IMR-90 (cell line): ENCODE results near the gene CAPN2. TPM values are rescaled to one million over a fixed set of nuclear protein-coding genes. Genes with fewer than 3 reads are reported as not detected.

Experiments
- ATAC-seq: fragments of 200-7000 bp; cut with Tn5 transposase; 2 replicates; pipeline ENCODE4 v1.9.1; 2020; ENCODE audit warnings: low read depth, mild to moderate bottlenecking, moderate library complexity
- BruUV-seq: library from RNA; stranded (reverse); fragments of 400-500 nt; replicated peaks from 2 replicates; lab custom pipeline; 2021; lab: Mats Ljungman, UMichigan
- CTCF ChIA-PET: fragments of 300-600 bp; formaldehyde crosslinking; extraction: SDS; loops from one replicate; lab custom pipeline; 2021; ENCODE audit warnings: antibody characterized with exemption; lab: Yijun Ruan, JAX
- POLR2A ChIA-PET: fragments of 300-600 bp; sonication (Branson Sonifier 250); formaldehyde crosslinking; loops from one replicate; lab custom pipeline; 2022; ENCODE audit warnings: antibody characterized with exemption; ENCODE audit not compliant: unreplicated experiment; lab: Charles Lee
- DNase-seq: peaks from one replicate; pipeline ENCODE4 v3.0.0; 2013
- H2AFZ ChIP-seq: replicated peaks from 2 replicates; pipeline ENCODE3; 2013; ENCODE audit warnings: low read length, mild to moderate bottlenecking; ENCODE audit not compliant: poor library complexity
- H2AK5ac ChIP-seq: 2 replicates; pipeline ENCODE4 v1.6.1; 2013; ENCODE audit warnings: low read depth, low read length, inconsistent platforms
- H2AK9ac ChIP-seq: replicated peaks from 2 replicates; pipeline ENCODE3; 2013; ENCODE audit warnings: mild to moderate bottlenecking, low read depth, low read length, moderate library complexity; ENCODE audit not compliant: poor library complexity
- H2BK120ac ChIP-seq: 2 replicates; pipeline ENCODE4 v1.6.1; 2013; ENCODE audit warnings: low read depth, low read length, inconsistent platforms
- H2BK15ac ChIP-seq: 3 replicates; pipeline ENCODE4 v1.6.1; 2013; ENCODE audit warnings: low read depth, low read length, inconsistent platforms
- H2BK20ac ChIP-seq: 2 replicates; pipeline ENCODE4 v1.6.1; 2013; ENCODE audit warnings: low read depth, mild to moderate bottlenecking, inconsistent platforms, low read length, moderate library complexity
- H2BK5ac ChIP-seq: 2 replicates; pipeline ENCODE4 v1.6.1; 2013; ENCODE audit warnings: mild to moderate bottlenecking, low read depth, low read length, inconsistent platforms; ENCODE audit not compliant: poor library complexity, severe bottlenecking
- H3K14ac ChIP-seq: replicated peaks from 2 replicates; pipeline ENCODE4 v1.6.1; 2013; ENCODE audit warnings: low read depth, low read length, inconsistent platforms
- H3K18ac ChIP-seq: 2 replicates; pipeline ENCODE4 v1.6.1; 2013; ENCODE audit warnings: low read depth, low read length, control low read depth
- H3K23ac ChIP-seq: 2 replicates; pipeline ENCODE4 v1.6.1; 2013; ENCODE audit warnings: low read depth, low read length, inconsistent platforms
- H3K27ac ChIP-seq: 2 replicates; pipeline ENCODE4 v1.5.1; 2013; ENCODE audit warnings: mild to moderate bottlenecking, control low read depth, low read length; ENCODE audit not compliant: insufficient read depth
- H3K27me3 ChIP-seq: 2 replicates; pipeline ENCODE4 v1.6.1; 2013; ENCODE audit warnings: low read length; ENCODE audit not compliant: control insufficient read depth, insufficient read depth
- H3K36me3 ChIP-seq: 2 replicates; pipeline ENCODE4 v1.6.1; 2013; ENCODE audit warnings: low read length, mixed read lengths; ENCODE audit not compliant: control insufficient read depth, insufficient read depth
- H3K4ac ChIP-seq: 2 replicates; pipeline ENCODE4 v1.6.1; 2013; ENCODE audit warnings: low read depth, low read length, inconsistent platforms
- H3K4me1 ChIP-seq: 2 replicates; pipeline ENCODE4 v1.6.1; 2013; ENCODE audit warnings: low read length, mixed read lengths; ENCODE audit not compliant: control insufficient read depth, insufficient read depth
- H3K4me2 ChIP-seq: 2 replicates; pipeline ENCODE4 v1.6.1; 2013; ENCODE audit warnings: low read depth, mild to moderate bottlenecking, control low read depth, low read length, moderate library complexity
- H3K4me3 ChIP-seq: 2 replicates; pipeline ENCODE4 v1.5.1; 2013; ENCODE audit warnings: low read depth, mild to moderate bottlenecking, control low read depth, low read length, moderate library complexity; ENCODE audit not compliant: insufficient read depth
- H3K56ac ChIP-seq: 2 replicates; pipeline ENCODE4 v1.6.1; 2013; ENCODE audit warnings: low read length, inconsistent platforms; ENCODE audit not compliant: insufficient read depth; ENCODE audit errors: extremely low read depth
- H3K79me1 ChIP-seq, 2 experiments: 2 replicates each; pipeline ENCODE4 v1.6.1; 2013; ENCODE audit warnings: low read length in 2 of 2, inconsistent platforms in 1 of 2, low read depth in 1 of 2
- H3K9ac ChIP-seq: 2 replicates; pipeline ENCODE4 v1.6.1; 2013; ENCODE audit warnings: low read depth, low read length, control low read depth
- H3K9me1 ChIP-seq: 2 replicates; pipeline ENCODE4 v1.6.1; 2013; ENCODE audit warnings: low read length, inconsistent platforms; ENCODE audit not compliant: insufficient read depth
- H3K9me3 ChIP-seq: 2 replicates; pipeline ENCODE4 v1.6.1; 2013; ENCODE audit warnings: low read length; ENCODE audit not compliant: control insufficient read depth, insufficient read depth
- H4K20me1 ChIP-seq: 2 replicates; pipeline ENCODE4 v1.6.1; 2013; ENCODE audit warnings: low read length, inconsistent platforms; ENCODE audit not compliant: insufficient read depth
- H4K5ac ChIP-seq: 2 replicates; pipeline ENCODE4 v1.6.1; 2013; ENCODE audit warnings: mild to moderate bottlenecking, low read depth, low read length, control low read depth
- H4K8ac ChIP-seq, 2 experiments: 2 replicates each; pipeline ENCODE4 v1.6.1; 2013; ENCODE audit warnings: low read depth in 2 of 2, low read length in 2 of 2, control low read depth in 1 of 2, inconsistent platforms in 1 of 2
- H4K91ac ChIP-seq: 2 replicates; pipeline ENCODE4 v1.6.1; 2013; ENCODE audit warnings: low read depth, low read length, inconsistent platforms; ENCODE audit not compliant: insufficient read depth
- BHLHE40 ChIP-seq: fragments of 150-350 bp; IDR thresholded peaks from 2 replicates; pipeline ENCODE4 v1.6.1; 2016; ENCODE audit warnings: mild to moderate bottlenecking, low read depth, low read length
- CEBPB ChIP-seq: IDR thresholded peaks from 2 replicates; pipeline ENCODE4 v1.6.1; 2012; ENCODE audit warnings: low read depth, low read length, improper control_type of control experiment
- CHD1 ChIP-seq: IDR thresholded peaks from 2 replicates; pipeline ENCODE4 v1.6.1; 2012; ENCODE audit warnings: low read depth, low read length, improper control_type of control experiment
- ELK1 ChIP-seq: fragments of 150-350 bp; IDR thresholded peaks from 2 replicates; pipeline ENCODE4 v1.6.1; 2016; ENCODE audit warnings: low read depth, mild to moderate bottlenecking, low read length, moderate library complexity, borderline replicate concordance
- FOS ChIP-seq: fragments of 150-350 bp; IDR thresholded peaks from 2 replicates; pipeline ENCODE4 v1.6.1; 2016; ENCODE audit warnings: low read depth, low read length
- MAZ ChIP-seq: IDR thresholded peaks from 2 replicates; pipeline ENCODE4 v1.6.1; 2012; ENCODE audit warnings: low read depth, mild to moderate bottlenecking, low read length, improper control_type of control experiment, moderate library complexity, borderline replicate concordance
- NFE2L2 ChIP-seq: fragments of 150-350 bp; IDR thresholded peaks from 2 replicates; pipeline ENCODE4 v1.6.1; 2016; ENCODE audit warnings: low read depth, mild to moderate bottlenecking, low read length
- POLR2A ChIP-seq: IDR thresholded peaks from 2 replicates; pipeline ENCODE4 v1.6.1; 2012; ENCODE audit warnings: mild to moderate bottlenecking, low read depth, low read length
- RAD21 ChIP-seq: IDR thresholded peaks from 2 replicates; pipeline ENCODE4 v1.6.1; 2012; ENCODE audit warnings: low read length, improper control_type of control experiment
- RFX5 ChIP-seq: IDR thresholded peaks from 2 replicates; pipeline ENCODE4 v1.8.0; 2012; ENCODE audit warnings: low read depth, mild to moderate bottlenecking, low read length, moderate library complexity
- SMC3 ChIP-seq: fragments of 150-350 bp; IDR thresholded peaks from 2 replicates; pipeline ENCODE4 v1.6.1; 2016; ENCODE audit warnings: low read depth, mild to moderate bottlenecking, antibody characterized with exemption, low read length, moderate library complexity
- WGBS, 2 experiments: methylation state at CpG; one replicate each; pipeline versions ENCODE4 v1.1.5 to v1.1.7; 2013; ENCODE audit warnings: missing lambda C conversion rate in 2 of 2; ENCODE audit not compliant: insufficient read length in 1 of 2; ENCODE audit errors: extremely low coverage in 2 of 2; 5-methylcytosine and 5-hydroxymethylcytosine counted together
- dilution Hi-C: fragments of 300-500 bp; cut with HindIII; formaldehyde crosslinking; loops from one replicate; pipeline ENCODE4 v1.14.3; 2018; ENCODE audit warnings: low sequenced_read_pairs; ENCODE audit not compliant: unreplicated experiment
- in situ Hi-C: fragments of 300-500 bp; cut with MboI; formaldehyde crosslinking; loops from 3 replicates; pipeline ENCODE4 v1.14.3; 2019; ENCODE audit warnings: low sequenced_read_pairs, inconsistent platforms, mixed read lengths
- intact Hi-C: fragments of 100-400 bp; cut with micrococcal nuclease; formaldehyde crosslinking; loops from 2 replicates; pipeline ENCODE4 v1.10.0; 2022
- polyA plus RNA-seq, 3 experiments: library from polyadenylated mRNA; depleted of rRNA; stranded (reverse); fragments of >200 nt; gene quantifications; 2 replicates each; pipeline ENCODE4 v1.2.3, GENCODE V29; 2012; ENCODE audit warnings: low replicate concordance in 1 of 3
- total RNA-seq: library from RNA; depleted of rRNA; stranded (reverse); fragments of >200 nt; gene quantifications from 2 replicates; pipeline ENCODE4 v1.2.3, GENCODE V29; 2012
- TF ChIP-seq, protein P1 (sequence below): fragments of 150-350 bp; IDR thresholded peaks from 2 replicates; pipeline ENCODE4 v1.6.1; 2017; ENCODE audit warnings: mild to moderate bottlenecking, antibody characterized with exemption, low read length, low read depth

The CAPN2 gene
- total and polyA plus RNA-seq, 2 of the 4 experiments (the other 2 are of a cell fraction) = 339 to 430 TPM

DNA sequence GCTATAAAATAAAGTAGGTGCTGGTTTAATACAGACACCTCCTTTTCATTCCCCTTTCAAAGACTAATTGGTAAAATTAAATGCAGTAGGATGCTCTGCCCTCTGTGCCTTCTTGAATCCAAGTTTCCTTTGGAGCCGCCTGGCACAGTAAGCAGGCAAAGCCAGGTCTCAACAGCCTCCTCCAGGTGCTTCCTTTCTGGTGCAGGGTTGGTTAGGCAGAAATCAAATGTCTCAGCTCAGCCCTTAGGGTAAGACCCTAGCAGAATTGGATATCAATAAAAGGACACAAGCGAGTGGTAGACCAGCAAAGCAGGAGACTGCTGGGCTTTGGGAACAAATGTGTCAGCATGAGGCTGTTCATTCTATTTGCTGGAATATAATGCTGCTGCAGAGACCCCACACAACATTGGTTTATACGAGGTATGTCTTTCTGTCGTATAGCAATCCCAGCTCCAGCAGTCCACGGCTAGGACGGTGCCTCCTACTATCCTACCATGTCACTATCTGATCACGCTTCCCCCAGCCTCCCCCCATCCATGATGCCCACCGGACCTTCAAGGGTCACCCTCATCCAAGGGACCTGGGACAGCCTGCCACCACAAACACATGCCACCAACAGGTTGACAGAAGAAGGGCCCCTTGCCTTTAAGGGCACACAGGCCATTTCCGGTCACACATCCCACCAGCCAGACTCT lies 58.4 kb downstream of the CAPN2 start (continued):
- TF ChIP-seq NFE2L2 (no peak), RFX5 (no peak)

DNA sequence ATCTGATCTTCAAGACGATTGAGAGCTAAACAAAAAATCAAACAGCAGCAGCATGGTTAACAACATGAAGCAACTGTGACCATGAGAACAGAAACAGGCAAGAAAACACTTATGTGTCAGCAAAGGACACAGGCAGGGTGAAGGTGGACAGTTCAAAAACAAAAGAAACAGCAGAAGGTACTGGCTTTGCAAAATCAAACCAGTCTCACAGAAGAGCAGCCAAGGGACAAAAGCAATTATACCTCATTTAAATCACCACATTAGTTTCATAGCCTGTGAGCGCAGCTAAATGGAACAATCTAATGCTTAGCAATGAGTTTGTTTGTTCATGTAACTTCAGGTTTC lies 59.1 kb downstream of the CAPN2 start:
- Histone ChIP-seq H3K9me3 (no peaks in the 10 kb centered on the region), H2AFZ (no peak overlapping the region), H2BK120ac (peak overlapping the region; percentile 56), H2AK9ac (peak overlapping the region; percentile 77), H3K27ac (peak overlapping the region; percentile 95), H3K27me3 (no peaks in the 10 kb centered on the region), H3K4me1 (peaks cover 21% of the 10 kb centered on the region), H2BK20ac (peak overlapping the region; percentile 44; the same call in 1 of the 2 replicates), H3K4me2 (peak overlapping the region; percentile 88), H4K20me1 (peaks cover 12% of the 10 kb centered on the region), H4K91ac (peak overlapping the region; percentile 77), H3K4me3 (no peak overlapping the region), H3K4ac (peak overlapping the region; percentile 69), H3K9me1 (peaks cover 10% of the 10 kb centered on the region), H3K23ac (peak overlapping the region; percentile 61), H2BK5ac (peak overlapping the region; percentile 94), H3K18ac (peak overlapping the region; percentile 8; the same call in 1 of the 2 replicates), H2BK15ac (peak overlapping the region; percentile 55; the same call in 2 of the 3 replicates), H4K5ac (0 out of 2 replicates have a peak overlapping the region, but pooled peaks have one; percentile 0), H3K14ac (peak overlapping the region; percentile 45), H3K56ac (peak overlapping the region; percentile 76; the same call in 1 of the 2 replicates), H3K9ac (peak overlapping the region; percentile 18; the same call in 1 of the 2 replicates), H2AK5ac (peak overlapping the region; percentile 70), H4K8ac (peak overlapping the region; percentile 17 to 64; a peak in 3 of 4 replicates), H3K79me1 (peaks cover 19 to 37% of the 10 kb centered on the region in 2 experiments), H3K36me3 (peaks cover 55% of the 10 kb centered on the region)
- ChIA-PET POLR2A (interaction anchor here (0.6 to 1.6 kb wide), 2 partner anchors 70 to 74 kb away, joined by 3 to 7 read pairs; no protein-coding TSS in a partner anchor), CTCF (interaction anchor here (1.1 kb wide), 1 partner anchor 9 kb away, joined by 5 read pairs; no protein-coding TSS in a partner anchor)
- 20% methylated on average over 1 of the region's 2 CpGs; no CpG with 5 or more reads in 1 of the 2 experiments for WGBS, 2 experiments
- in situ Hi-C loops = no loop called here
- intact Hi-C loops = no loop called here
- ATAC-seq (no peak), DNase-seq (no peak)
- dilution Hi-C loops = no loop called here
- no TSS peak for BruUV-seq
- TF ChIP-seq MAZ (no peak), RFX5 (no peak), POLR2A (no peak; the same call in 1 of the 2 replicates), RAD21 (no peak), ELK1 (no peak), NFE2L2 (no peak), CEBPB (no peak), BHLHE40 (no peak), FOS (no peak), CHD1 (no peak), SMC3 (no peak)
- TF ChIP-seq, protein P1, sequence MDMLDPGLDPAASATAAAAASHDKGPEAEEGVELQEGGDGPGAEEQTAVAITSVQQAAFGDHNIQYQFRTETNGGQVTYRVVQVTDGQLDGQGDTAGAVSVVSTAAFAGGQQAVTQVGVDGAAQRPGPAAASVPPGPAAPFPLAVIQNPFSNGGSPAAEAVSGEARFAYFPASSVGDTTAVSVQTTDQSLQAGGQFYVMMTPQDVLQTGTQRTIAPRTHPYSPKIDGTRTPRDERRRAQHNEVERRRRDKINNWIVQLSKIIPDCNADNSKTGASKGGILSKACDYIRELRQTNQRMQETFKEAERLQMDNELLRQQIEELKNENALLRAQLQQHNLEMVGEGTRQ = no peak
